Heart right ventricle (tissue), 16 donors: ENCODE results near the gene CTDSPL2. TPM values are rescaled to one million over a fixed set of nuclear protein-coding genes. Genes with fewer than 3 reads are reported as not detected.
"Not testable (repeated sequence)": the region's sequence is repeated elsewhere in the genome, so short reads cannot be mapped to it uniquely, and the experiment has no call there.

Experiments
- ATAC-seq, 8 donors: fragments of 200-7000 bp; cut with Tn5 transposase; one replicate each; pipeline ENCODE4 v1.9.1; 2020; ENCODE audit warnings: mild to moderate bottlenecking in 8 of 8, moderate library complexity in 8 of 8, moderate number of reproducible peaks in 1 of 8
- DNase-seq, 2 donors: peaks; one replicate each; pipeline ENCODE4 v3.0.0-alpha.2; 2020
- H3K27ac ChIP-seq, 10 donors: fragments of 200-600 bp; sonication (generic) in 2 of 10; one replicate each; pipeline versions ENCODE4 v1.5.0 to v1.8.0; 2020 to 2022; ENCODE audit warnings: mild to moderate bottlenecking in 3 of 10
- H3K27me3 ChIP-seq, 7 donors: fragments of 200-600 bp; one replicate each; pipeline ENCODE4 v1.8.0; 2021 to 2022; ENCODE audit warnings: mild to moderate bottlenecking in 2 of 7
- H3K36me3 ChIP-seq, 9 donors: fragments of 200-600 bp; sonication (generic) in 1 of 9; one replicate each; pipeline versions ENCODE4 v1.5.0 to v1.8.0; 2020 to 2022; ENCODE audit warnings: mild to moderate bottlenecking in 2 of 9
- H3K4me1 ChIP-seq, 9 donors: fragments of 200-600 bp; sonication (generic) in 1 of 9; one replicate each; pipeline versions ENCODE4 v1.5.0 to v1.8.0; 2020 to 2022; ENCODE audit warnings: mild to moderate bottlenecking in 4 of 9
- H3K4me3 ChIP-seq, 10 donors: fragments of 200-600 bp; sonication (generic) in 2 of 10; one replicate each; pipeline versions ENCODE4 v1.5.0 to v1.8.0; 2020 to 2022; ENCODE audit warnings: mild to moderate bottlenecking in 7 of 10, moderate library complexity in 2 of 10
- H3K9me3 ChIP-seq, 11 donors: fragments of 200-600 bp in 10 of 11; sonication (generic) in 2 of 11; one replicate each; pipeline versions ENCODE4 v1.5.0 to v1.8.0; 2013 to 2022; ENCODE audit warnings: mild to moderate bottlenecking in 2 of 11, control low read depth in 1 of 11, moderate library complexity in 1 of 11
- CTCF ChIP-seq, 9 donors: fragments of 200-600 bp; sonication (generic) in 2 of 9; IDR thresholded peaks; one replicate each; pipeline versions ENCODE4 v1.5.0 to v1.8.0; 2021 to 2022; ENCODE audit warnings: antibody characterized with exemption in 9 of 9, mild to moderate bottlenecking in 5 of 9, moderate library complexity in 1 of 9
- WGBS, 2 donors: extraction: QIAGEN DNeasy Blood & Tissue Kit; methylation state at CpG; one replicate each; pipeline ENCODE4 v1.1.7; 2013; ENCODE audit warnings: inconsistent platforms in 1 of 2; 5-methylcytosine and 5-hydroxymethylcytosine counted together
- intact Hi-C, 10 donors: fragments of 100-400 bp; cut with DNase I; formaldehyde crosslinking; loops; one replicate each; pipeline versions ENCODE4 v1.11.1 to v1.14.2; 2022
- polyA plus RNA-seq, 2 donors: library from polyadenylated mRNA; stranded (reverse); fragments of 200-250 nt; gene quantifications; one replicate each; pipeline ENCODE4 v1.2.3, GENCODE V29; 2013
- total RNA-seq, 10 donors: library from RNA; stranded (reverse); fragmentation: NEBNext Ultra II Directional in 3 of 10; extraction: Animal tissue kit (Norgen Biotek cat#: 25700) in 3 of 10; gene quantifications; one replicate each; pipeline versions ENCODE4 v1.2.1 to v1.2.4, GENCODE V29; 2021 to 2023
- donor health status: Arrhythmogenic right ventricular cardiomyopathy.
- donor health status: ischemic (EF 13 %, LVEDD 7.1; RV severe dilation, severe dysfunction).
- donor health status: healthy with polysubstance abuse.
- donor health status: DM: no; HTN: yes; CAD: no.
- donor health status: DM: no; HTN: no; CAD: no.
- donor health status: ischemic (EF 25% LVEDD 6.9; RV normal size, moderate dysfunction).
- donor health status: ischemic (EF 25% LVEDD 5.7; RV mildly dilated, moderate dysfunction).
- donor health status: healthy.
- donor health status: DM: yes; HTN: yes; CAD: no.
- donor health status: Ischemic cardiomyopathy.
- donor health status: ischemic (EF 35%, LVEDD 5.7; RV mildly dilated, moderate dysfunction).
- donor health status: nonischemic (EF 11% LVEDD 7.7; RV severe dilation, severe dysfunction).
- donor health status: DM: yes; HTN: yes; CAD: no.
- donor health status: PGD.
- donor health status: ischemic (EF 29% LVEDD 5.4; RV normal size, mild dysfunction).
- donor health status: nonischemic (EF 23%, LVEDD 6.1; RV moderate dilation, normal function).

The CTDSPL2 gene
- total and polyA plus RNA-seq, 12 donors: 3.5 to 22.3 (median 17.7) TPM

GRCh38 chr15:44554934-44555723 lies 127.7 kb downstream of the CTDSPL2 start:
- H3K4me3 ChIP-seq: no peak overlapping the region
- WGBS, 2 donors: 52 to 60% methylated on average over 4 of the region's 4 CpGs
- DNase-seq (no peak), ATAC-seq (peak in 7 of 8 donors; percentile 59 to 87 (median 75))
- peaks cover 4 to 95% (median 64%) of the 10 kb centered on the region in 9 donors for H3K36me3 ChIP-seq
- H3K9me3 ChIP-seq: no peaks in the 10 kb centered on the region
- TF ChIP-seq CTCF (IDR thresholded peaks at IDR 0.05): no peak
- H3K27ac ChIP-seq: peak overlapping the region in 6 of 10 donors; percentile 19 to 58 (median 46)
- intact Hi-C loops: no loop called here
- no peaks in the 10 kb centered on the region for H3K27me3 ChIP-seq
- H3K4me1 ChIP-seq: peaks cover 0 to 27% (median 16%) of the 10 kb centered on the region in 9 donors

- H3K4me3 ChIP-seq, ATAC-seq, H3K27ac ChIP-seq, H3K4me1 ChIP-seq, DNase-seq, intact Hi-C loops, H3K27me3 ChIP-seq, H3K9me3 ChIP-seq: not testable (repeated sequence)
- peaks cover 7 to 100% (median 78%) of the 10 kb centered on the region in 9 donors for H3K36me3 ChIP-seq
Measured at GRCh38 chr15:44560926-44561325, 133.5 kb downstream of the CTDSPL2 start.

GRCh38 chr15:44565387-44566154 lies 138.1 kb downstream of the CTDSPL2 start:
- H3K4me3 ChIP-seq: no peak overlapping the region
- no peaks in the 10 kb centered on the region for H3K27me3 ChIP-seq
- intact Hi-C loops: no loop called here
- no peaks in the 10 kb centered on the region for H3K4me1 ChIP-seq
- ATAC-seq: peak in 2 of 8 donors; percentile 7 to 40
- peaks cover 0 to 6% (median 0%) of the 10 kb centered on the region in 11 donors for H3K9me3 ChIP-seq
- no peak for TF ChIP-seq CTCF (IDR thresholded peaks at IDR 0.05)
- H3K27ac ChIP-seq: no peak overlapping the region
- peaks cover 3 to 100% (median 69%) of the 10 kb centered on the region in 9 donors for H3K36me3 ChIP-seq
- 97 to 98% methylated on average over 8 of the region's 8 CpGs for WGBS, 2 donors
- no peak for DNase-seq

- intact Hi-C loops: no loop called here
- 97 to 98% methylated on average over 4 of the region's 4 CpGs for WGBS, 2 donors
Measured at GRCh38 chr15:44566155-44566540, 138.7 kb downstream of the CTDSPL2 start.

More at GRCh38 chr15:44566155-44566540, 138.7 kb downstream of the CTDSPL2 start:
- no peak overlapping the region for H3K4me3 ChIP-seq
- peaks cover 0 to 6% (median 0%) of the 10 kb centered on the region in 11 donors for H3K9me3 ChIP-seq
- no peak overlapping the region for H3K27ac ChIP-seq
- H3K27me3 ChIP-seq: no peaks in the 10 kb centered on the region
- ATAC-seq: no peak
- TF ChIP-seq CTCF (IDR thresholded peaks at IDR 0.05): no peak
- H3K4me1 ChIP-seq: no peaks in the 10 kb centered on the region
- no peak for DNase-seq
- peaks cover 3 to 100% (median 63%) of the 10 kb centered on the region in 9 donors for H3K36me3 ChIP-seq
